Stimulated activated CD8-positive, alpha-beta memory T cell treated with anti-CD3 and anti-CD28 coated beads, Interleukin-12 subunit alpha, Interleukin-12 subunit beta, amount 100 ng/mL, for 24 hours (primary cell): ENCODE measurements around the gene SLC2A11.
A peak's percentile ranks its signal among the peaks of the same experiment; 100 is the strongest.

Experiments used
- DNase-seq: peaks from one replicate; pipeline ENCODE4 v3.0.0-alpha.2; 2020; ENCODE audit errors: extremely low read depth

Gene SLC2A11

DNA sequence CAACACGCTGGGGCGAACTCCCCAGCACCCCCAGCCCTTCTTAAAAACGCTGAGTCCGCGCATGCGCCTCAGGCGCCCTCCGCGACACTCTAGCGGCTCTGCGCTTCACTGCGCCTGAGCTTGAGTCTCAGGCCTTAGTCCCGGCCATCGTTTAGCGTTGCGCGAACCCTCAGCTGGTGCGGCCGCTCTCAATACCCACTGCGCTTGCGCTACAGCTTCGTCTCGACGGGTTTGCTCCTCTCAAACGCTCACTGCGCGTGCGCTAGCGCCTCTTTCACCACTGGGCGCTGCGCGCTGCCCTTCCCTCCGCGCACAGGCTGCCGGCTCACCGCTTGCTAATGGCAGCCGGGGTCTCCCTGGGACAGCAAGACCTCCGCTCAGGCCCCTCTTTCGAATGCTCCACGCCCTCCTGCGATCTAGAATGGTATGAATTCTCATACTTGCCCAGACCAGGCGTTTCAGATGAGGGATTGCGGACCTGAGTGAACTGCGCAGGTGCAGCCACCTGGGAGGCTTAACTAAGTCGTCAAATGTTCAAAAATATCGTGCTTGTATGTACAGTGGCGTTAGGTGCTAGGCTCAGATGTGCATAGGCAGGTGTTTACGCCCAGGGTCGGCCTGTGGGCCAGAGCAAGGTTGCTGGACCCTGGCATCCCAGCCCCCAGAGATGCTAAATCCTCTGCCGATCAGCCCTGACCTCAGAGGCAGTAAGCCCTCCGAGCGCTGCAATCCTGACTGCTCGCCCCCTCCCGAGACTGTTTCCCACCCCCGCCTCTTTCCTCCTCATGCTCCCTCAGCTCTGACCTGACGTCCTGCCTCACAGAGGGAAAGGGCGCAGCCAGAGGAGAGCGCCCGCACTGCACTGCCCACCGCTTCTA is at the start of gene SLC2A11:
TSS of gene SLC2A11 (plus strand) at position 270 of the 878 bp plus-strand sequence. CDS start at position 395, 125 bp downstream.
- DNase-seq, result peak; percentile 95

GRCh38 chr22:23812378-23812777 is 45.3 kb upstream of the SLC2A11 start:
- DNase-seq, result no peak

- no peak for DNase-seq
Measured at GRCh38 chr22:23815541-23816155, 42.0 kb upstream of the SLC2A11 start.

GRCh38 chr22:23816156-23816976 is 41.3 kb upstream of the SLC2A11 start:
- DNase-seq, result no peak

- DNase-seq, result no peak
Measured at GRCh38 chr22:23817146-23817545, 40.5 kb upstream of the SLC2A11 start.

GRCh38 chr22:23818541-23818940 is 39.1 kb upstream of the SLC2A11 start:
- DNase-seq, result no peak

DNA sequence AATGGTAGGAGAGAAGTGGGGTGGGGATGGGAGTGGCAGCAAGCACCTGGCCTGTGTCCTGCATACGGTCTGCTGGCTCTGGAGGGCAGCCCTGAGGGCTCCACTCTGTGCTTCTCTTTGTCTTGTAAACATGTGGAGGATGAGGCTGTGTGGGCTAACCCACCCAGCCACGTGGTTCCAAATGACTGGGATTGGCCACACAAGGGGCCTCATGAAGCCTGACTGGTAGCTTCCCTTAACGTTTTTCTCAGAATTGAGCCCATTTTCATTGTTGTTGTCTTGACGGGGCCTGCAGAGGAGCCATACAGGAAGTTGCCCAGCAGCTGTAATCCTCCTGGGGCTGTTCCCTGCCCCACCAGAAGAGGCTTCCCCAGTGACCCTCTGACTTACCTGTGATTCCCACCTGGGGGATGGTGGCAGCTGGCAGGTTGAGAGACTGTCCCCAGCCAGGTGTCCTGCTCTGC is 36.9 kb upstream of the SLC2A11 start:
- DNase-seq, result no peak

DNA sequence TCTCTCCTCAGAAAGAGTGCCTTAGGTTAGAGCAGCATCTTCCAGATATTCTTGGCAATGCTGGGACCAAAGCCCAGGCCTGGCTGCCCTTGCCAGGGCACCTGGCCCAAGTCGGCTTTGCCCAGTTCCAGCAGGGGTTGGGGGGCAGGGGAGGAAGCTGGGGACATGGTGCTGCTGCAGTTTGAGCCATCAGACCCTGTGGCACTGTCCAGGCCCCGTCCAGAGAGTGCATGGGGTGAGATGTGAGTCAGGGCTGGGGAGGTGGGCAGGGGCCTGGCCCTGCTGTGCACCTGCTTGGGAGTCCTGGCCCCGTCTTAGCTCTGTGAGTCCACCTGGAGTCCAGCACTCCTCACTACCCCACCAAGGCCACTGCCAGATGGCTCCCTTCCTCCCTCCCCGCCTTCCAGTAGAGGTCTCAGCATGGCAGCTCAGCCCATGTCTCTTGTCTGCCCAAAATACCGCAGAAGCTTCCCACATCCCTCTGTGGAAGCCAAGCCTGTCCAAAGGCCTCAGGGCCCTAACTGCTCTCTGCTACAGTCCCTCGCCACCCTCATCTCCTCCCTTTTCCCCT is 35.5 kb upstream of the SLC2A11 start:
- DNase-seq, result no peak

DNA sequence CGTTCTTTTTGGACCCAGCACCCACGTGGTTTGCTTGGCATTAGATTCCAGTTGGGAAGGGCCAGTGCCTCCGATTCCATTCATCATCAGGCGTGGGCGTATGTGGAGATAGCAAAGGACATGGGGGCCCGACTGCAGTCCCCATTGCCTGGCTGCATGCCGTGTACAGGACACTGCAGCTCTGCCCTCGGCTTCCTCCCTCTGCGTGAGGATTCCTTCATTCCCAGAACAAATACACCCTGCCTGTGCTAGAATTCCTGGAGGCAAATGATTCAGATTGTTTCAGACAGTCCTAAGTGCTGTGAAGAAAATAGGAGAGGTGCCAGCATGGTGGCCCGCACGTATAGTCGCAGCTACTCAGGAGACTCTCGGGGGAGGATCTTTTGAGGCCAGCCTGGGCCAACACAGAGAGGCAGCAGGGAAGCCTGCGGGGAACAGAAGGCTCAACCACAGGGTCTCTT is 34.3 kb upstream of the SLC2A11 start:
- DNase-seq, result no peak

GRCh38 chr22:23824476-23825245 is 33.0 kb upstream of the SLC2A11 start:
- no peak for DNase-seq

- no peak for DNase-seq
Measured at GRCh38 chr22:23825246-23825905, 32.3 kb upstream of the SLC2A11 start.

GRCh38 chr22:23826510-23827350 is 30.9 kb upstream of the SLC2A11 start:
- DNase-seq, result no peak

GRCh38 chr22:23827351-23827995 is 30.2 kb upstream of the SLC2A11 start:
- DNase-seq, result no peak

- no peak for DNase-seq
Measured at GRCh38 chr22:23828800-23829680, 28.6 kb upstream of the SLC2A11 start.

GRCh38 chr22:23829845-23830372 is 27.8 kb upstream of the SLC2A11 start:
- no peak for DNase-seq

- DNase-seq, result no peak
Measured at GRCh38 chr22:23831261-23831660, 26.4 kb upstream of the SLC2A11 start.

GRCh38 chr22:23831781-23832180 is 25.9 kb upstream of the SLC2A11 start:
- DNase-seq, result no peak
